Prostate gland (tissue), 2 donors: ENCODE measurements around the gene ZMYM1.

ENCODE experiments used
- POLR2A ChIP-seq: fragments of 450-650 bp; IDR thresholded peaks from one replicate; pipeline ENCODE4 v1.6.1; 2016; ENCODE audit warnings: antibody characterized with exemption, mild to moderate bottlenecking
- TF ChIP-seq, protein P1 (sequence below), 4 experiments: fragments of 200-600 bp in 2 of 4; fragments of 450-650 bp in 2 of 4; sonication (generic) in 2 of 4; IDR thresholded peaks; 1 replicate in 3 of 4; 2 replicates in 1 of 4; pipeline ENCODE4 v1.5.1; 2016 to 2019; ENCODE audit warnings: antibody characterized with exemption in 4 of 4, mild to moderate bottlenecking in 2 of 4, moderate library complexity in 2 of 4

DNA sequence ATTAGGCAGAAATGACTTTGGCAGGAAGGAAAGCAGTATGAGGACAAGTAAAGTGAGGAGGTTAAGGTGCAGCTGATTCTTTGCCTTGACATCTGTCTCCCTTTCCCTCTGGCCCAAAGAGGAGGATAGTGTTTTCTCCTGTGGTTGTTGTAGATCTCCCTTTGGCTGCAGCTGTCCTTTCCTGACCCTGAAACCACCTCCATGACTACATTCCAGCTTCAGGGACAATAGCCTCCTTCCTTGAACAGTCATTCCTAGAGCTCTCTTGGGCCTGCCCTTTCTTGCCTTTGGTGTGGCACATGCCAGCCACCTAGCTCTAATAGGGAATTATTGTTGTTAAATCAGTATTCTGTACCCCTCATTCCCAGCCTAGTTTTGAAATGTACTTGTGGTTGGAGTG lies 6.2 kb downstream of the ZMYM1 start:
- TF ChIP-seq, protein P1, sequence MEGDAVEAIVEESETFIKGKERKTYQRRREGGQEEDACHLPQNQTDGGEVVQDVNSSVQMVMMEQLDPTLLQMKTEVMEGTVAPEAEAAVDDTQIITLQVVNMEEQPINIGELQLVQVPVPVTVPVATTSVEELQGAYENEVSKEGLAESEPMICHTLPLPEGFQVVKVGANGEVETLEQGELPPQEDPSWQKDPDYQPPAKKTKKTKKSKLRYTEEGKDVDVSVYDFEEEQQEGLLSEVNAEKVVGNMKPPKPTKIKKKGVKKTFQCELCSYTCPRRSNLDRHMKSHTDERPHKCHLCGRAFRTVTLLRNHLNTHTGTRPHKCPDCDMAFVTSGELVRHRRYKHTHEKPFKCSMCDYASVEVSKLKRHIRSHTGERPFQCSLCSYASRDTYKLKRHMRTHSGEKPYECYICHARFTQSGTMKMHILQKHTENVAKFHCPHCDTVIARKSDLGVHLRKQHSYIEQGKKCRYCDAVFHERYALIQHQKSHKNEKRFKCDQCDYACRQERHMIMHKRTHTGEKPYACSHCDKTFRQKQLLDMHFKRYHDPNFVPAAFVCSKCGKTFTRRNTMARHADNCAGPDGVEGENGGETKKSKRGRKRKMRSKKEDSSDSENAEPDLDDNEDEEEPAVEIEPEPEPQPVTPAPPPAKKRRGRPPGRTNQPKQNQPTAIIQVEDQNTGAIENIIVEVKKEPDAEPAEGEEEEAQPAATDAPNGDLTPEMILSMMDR (IDR thresholded peaks at IDR 0.05): no peak
- TF ChIP-seq POLR2A: no peak
